Activated T-helper 17 cell treated with anti-CD3 and anti-CD28 coated beads, Interleukin-2, amount 50 U/mL, for 72 hours (primary cell): ENCODE measurements around the gene BMERB1. TPM values are rescaled to one million over a fixed set of nuclear protein-coding genes. Genes with fewer than 3 reads are reported as not detected.
"Not testable (repeated sequence)": the region's sequence is repeated elsewhere in the genome, so short reads cannot be mapped to it uniquely, and the experiment has no call there.

Experiments
- ATAC-seq: fragments of 150-1000 bp; cut with Tn5 transposase; replicated peaks from 2 replicates; pipeline ENCODE4 v1.10.0; 2021; ENCODE audit warnings: mild to moderate bottlenecking, moderate library complexity
- H3K27ac Mint-ChIP-seq: one replicate; pipeline ENCODE4 v1.8.0; 2022; ENCODE audit warnings: mixed read lengths
- H3K27me3 Mint-ChIP-seq: one replicate; pipeline ENCODE4 v1.8.0; 2022; ENCODE audit warnings: mixed read lengths
- H3K36me3 Mint-ChIP-seq: one replicate; pipeline ENCODE4 v1.8.0; 2022; ENCODE audit warnings: low read depth, mild to moderate bottlenecking, mixed read lengths
- H3K4me1 Mint-ChIP-seq: one replicate; pipeline ENCODE4 v1.8.0; 2022; ENCODE audit warnings: mixed read lengths
- H3K4me3 Mint-ChIP-seq: one replicate; pipeline ENCODE4 v1.8.0; 2022; ENCODE audit warnings: mild to moderate bottlenecking, mixed read lengths
- H3K9me3 Mint-ChIP-seq: one replicate; pipeline ENCODE4 v1.8.0; 2022; ENCODE audit warnings: mixed read lengths
- total RNA-seq, 2 donors: library from RNA; stranded (reverse); gene quantifications; one replicate each; pipeline ENCODE4 v1.2.3, GENCODE V29; 2022

The BMERB1 gene
- total RNA-seq, 2 donors from 2014 or later = 7.0 to 19.3 TPM

GRCh38 chr16:15573274-15573895 lies 139.0 kb downstream of the BMERB1 start:
- no peaks in the 10 kb centered on the region for H3K9me3 Mint-ChIP-seq
- H3K36me3 Mint-ChIP-seq = peaks cover 15% of the 10 kb centered on the region
- ATAC-seq = no peak
- peak overlapping the region; percentile 45 for H3K27ac Mint-ChIP-seq
- H3K27me3 Mint-ChIP-seq = no peaks in the 10 kb centered on the region
- peaks cover 12% of the 10 kb centered on the region for H3K4me1 Mint-ChIP-seq
- H3K4me3 Mint-ChIP-seq = peak overlapping the region; percentile 66

- Mint-ChIP-seq H3K4me1 (peaks cover 12% of the 10 kb centered on the region), H3K36me3 (peaks cover 15% of the 10 kb centered on the region), H3K4me3 (peak overlapping the region; percentile 66)
- not testable (repeated sequence) for H3K27ac Mint-ChIP-seq, H3K9me3 Mint-ChIP-seq, H3K27me3 Mint-ChIP-seq, ATAC-seq
Observed at GRCh38 chr16:15573896-15574613, 139.7 kb downstream of the BMERB1 start.

- Mint-ChIP-seq H3K9me3 (no peaks in the 10 kb centered on the region), H3K4me3 (peak overlapping the region; percentile 66), H3K27ac (no peak overlapping the region), H3K27me3 (no peaks in the 10 kb centered on the region), H3K36me3 (peaks cover 15% of the 10 kb centered on the region), H3K4me1 (peaks cover 12% of the 10 kb centered on the region)
- ATAC-seq = no peak
Observed at GRCh38 chr16:15574614-15574948, 140.2 kb downstream of the BMERB1 start.

- Mint-ChIP-seq H3K4me3 (no peak overlapping the region), H3K9me3 (no peaks in the 10 kb centered on the region), H3K36me3 (peaks cover 15% of the 10 kb centered on the region), H3K27ac (no peak overlapping the region), H3K27me3 (no peaks in the 10 kb centered on the region), H3K4me1 (peaks cover 12% of the 10 kb centered on the region)
- no peak for ATAC-seq
Observed at GRCh38 chr16:15575293-15576049, 141.1 kb downstream of the BMERB1 start.

- H3K4me1 Mint-ChIP-seq = peaks cover 6% of the 10 kb centered on the region
- no peak overlapping the region for H3K4me3 Mint-ChIP-seq
- no peaks in the 10 kb centered on the region for H3K9me3 Mint-ChIP-seq
- H3K36me3 Mint-ChIP-seq = peaks cover 15% of the 10 kb centered on the region
- ATAC-seq = no peak
- H3K27me3 Mint-ChIP-seq = no peaks in the 10 kb centered on the region
- peak overlapping the region; percentile 55 for H3K27ac Mint-ChIP-seq
Observed at GRCh38 chr16:15576960-15577958, 142.9 kb downstream of the BMERB1 start.

- Mint-ChIP-seq H3K27ac (no peak overlapping the region), H3K27me3 (no peaks in the 10 kb centered on the region), H3K9me3 (no peaks in the 10 kb centered on the region)
Observed at GRCh38 chr16:15578824-15579223, 144.4 kb downstream of the BMERB1 start.

GRCh38 chr16:15581127-15581815 lies 146.9 kb downstream of the BMERB1 start:
- peaks cover 3% of the 10 kb centered on the region for H3K9me3 Mint-ChIP-seq
- ATAC-seq = no peak
- no peaks in the 10 kb centered on the region for H3K4me1 Mint-ChIP-seq
- H3K36me3 Mint-ChIP-seq = peaks cover 14% of the 10 kb centered on the region
- H3K27me3 Mint-ChIP-seq = no peaks in the 10 kb centered on the region
- H3K27ac Mint-ChIP-seq = peak overlapping the region; percentile 58
- H3K4me3 Mint-ChIP-seq = no peak overlapping the region

More at GRCh38 chr16:15578824-15579223, 144.4 kb downstream of the BMERB1 start:
- Mint-ChIP-seq H3K36me3 (peaks cover 6% of the 10 kb centered on the region), H3K4me3 (no peak overlapping the region), H3K4me1 (no peaks in the 10 kb centered on the region)
- no peak for ATAC-seq

- peaks cover 37% of the 10 kb centered on the region for H3K36me3 Mint-ChIP-seq
- no peak overlapping the region for H3K4me3 Mint-ChIP-seq
- peaks cover 3% of the 10 kb centered on the region for H3K9me3 Mint-ChIP-seq
- no peaks in the 10 kb centered on the region for H3K4me1 Mint-ChIP-seq
- ATAC-seq = no peak
- H3K27ac Mint-ChIP-seq = no peak overlapping the region
- no peaks in the 10 kb centered on the region for H3K27me3 Mint-ChIP-seq
Observed at GRCh38 chr16:15583526-15583925, 149.1 kb downstream of the BMERB1 start.

- H3K27ac Mint-ChIP-seq = no peak overlapping the region
Observed at GRCh38 chr16:15585956-15586355, 151.6 kb downstream of the BMERB1 start.

GRCh38 chr16:15586716-15587115 lies 152.3 kb downstream of the BMERB1 start:
- peaks cover 62% of the 10 kb centered on the region for H3K36me3 Mint-ChIP-seq
- H3K4me3 Mint-ChIP-seq = no peak overlapping the region
- no peak overlapping the region for H3K27ac Mint-ChIP-seq
- no peak for ATAC-seq
- no peaks in the 10 kb centered on the region for H3K27me3 Mint-ChIP-seq
- H3K4me1 Mint-ChIP-seq = peaks cover 18% of the 10 kb centered on the region
- H3K9me3 Mint-ChIP-seq = peaks cover 3% of the 10 kb centered on the region

More at GRCh38 chr16:15585956-15586355, 151.6 kb downstream of the BMERB1 start:
- H3K4me3 Mint-ChIP-seq = no peak overlapping the region
- peaks cover 3% of the 10 kb centered on the region for H3K9me3 Mint-ChIP-seq
- H3K4me1 Mint-ChIP-seq = peaks cover 11% of the 10 kb centered on the region
- H3K36me3 Mint-ChIP-seq = peaks cover 54% of the 10 kb centered on the region
- no peaks in the 10 kb centered on the region for H3K27me3 Mint-ChIP-seq
- no peak for ATAC-seq

- peaks cover 18% of the 10 kb centered on the region for H3K4me1 Mint-ChIP-seq
- no peaks in the 10 kb centered on the region for H3K27me3 Mint-ChIP-seq
- H3K36me3 Mint-ChIP-seq = peaks cover 62% of the 10 kb centered on the region
Observed at GRCh38 chr16:15587152-15587825, 152.9 kb downstream of the BMERB1 start.

GRCh38 chr16:15592324-15592723 lies 157.9 kb downstream of the BMERB1 start:
- peaks cover 78% of the 10 kb centered on the region for H3K36me3 Mint-ChIP-seq
- no peaks in the 10 kb centered on the region for H3K9me3 Mint-ChIP-seq
- ATAC-seq = no peak
- H3K27ac Mint-ChIP-seq = no peak overlapping the region
- H3K4me1 Mint-ChIP-seq = peaks cover 28% of the 10 kb centered on the region
- H3K4me3 Mint-ChIP-seq = no peak overlapping the region
- H3K27me3 Mint-ChIP-seq = no peaks in the 10 kb centered on the region

More at GRCh38 chr16:15587152-15587825, 152.9 kb downstream of the BMERB1 start:
- no peak for ATAC-seq
- Mint-ChIP-seq H3K27ac (peak overlapping the region; percentile 70), H3K9me3 (peaks cover 3% of the 10 kb centered on the region), H3K4me3 (no peak overlapping the region)

- Mint-ChIP-seq H3K4me3 (no peak overlapping the region), H3K27ac (peak overlapping the region; percentile 55), H3K27me3 (no peaks in the 10 kb centered on the region), H3K4me1 (peaks cover 28% of the 10 kb centered on the region), H3K9me3 (no peaks in the 10 kb centered on the region), H3K36me3 (peaks cover 78% of the 10 kb centered on the region)
- no peak for ATAC-seq
Observed at GRCh38 chr16:15593235-15593634, 158.8 kb downstream of the BMERB1 start.
